Kidney epithelial cell (primary cell): ENCODE measurements around the gene EEF2KMT. TPM values are rescaled to one million over a fixed set of nuclear protein-coding genes. Genes with fewer than 3 reads are reported as not detected.
A peak's percentile ranks its signal among the peaks of the same experiment; 100 is the strongest.
"Not testable (repeated sequence)": the region's sequence is repeated elsewhere in the genome, so short reads cannot be mapped to it uniquely, and the experiment has no call there.

Experiments used
- DNase-seq: peaks from one replicate; pipeline ENCODE4 v3.0.0-alpha.2; 2010; ENCODE audit warnings: low read depth
- H3K27me3 ChIP-seq: 2 replicates; pipeline ENCODE4 v1.6.0; 2011; ENCODE audit warnings: low read length; ENCODE audit not compliant: control insufficient read depth, insufficient read depth
- H3K36me3 ChIP-seq: 2 replicates; pipeline ENCODE4 v1.5.1; 2011; ENCODE audit warnings: low read length; ENCODE audit not compliant: control insufficient read depth, insufficient read depth
- H3K4me3 ChIP-seq: 2 replicates; pipeline ENCODE4 v1.5.1; 2011; ENCODE audit warnings: low read depth, mild to moderate bottlenecking, control low read depth, low read length
- total RNA-seq: library from RNA; depleted of rRNA; stranded (reverse); fragments of >200 nt; gene quantifications from 2 replicates; pipeline ENCODE4 v1.2.3, GENCODE V29; 2015
- TF ChIP-seq, protein P1 (sequence below): IDR thresholded peaks from 2 replicates; pipeline ENCODE4 v1.5.1; 2011; ENCODE audit warnings: mild to moderate bottlenecking, moderate library complexity, low read length, control low read depth, inconsistent platforms; ENCODE audit not compliant: insufficient read depth, poor library complexity, severe bottlenecking

EEF2KMT gene
- total RNA-seq, 1 donor from 2014 or later = 16.8 TPM

GRCh38 chr16:5088936-5089335 is 8.7 kb downstream of the EEF2KMT start:
- not testable (repeated sequence) for H3K4me3 ChIP-seq, H3K36me3 ChIP-seq, H3K27me3 ChIP-seq, DNase-seq

DNA sequence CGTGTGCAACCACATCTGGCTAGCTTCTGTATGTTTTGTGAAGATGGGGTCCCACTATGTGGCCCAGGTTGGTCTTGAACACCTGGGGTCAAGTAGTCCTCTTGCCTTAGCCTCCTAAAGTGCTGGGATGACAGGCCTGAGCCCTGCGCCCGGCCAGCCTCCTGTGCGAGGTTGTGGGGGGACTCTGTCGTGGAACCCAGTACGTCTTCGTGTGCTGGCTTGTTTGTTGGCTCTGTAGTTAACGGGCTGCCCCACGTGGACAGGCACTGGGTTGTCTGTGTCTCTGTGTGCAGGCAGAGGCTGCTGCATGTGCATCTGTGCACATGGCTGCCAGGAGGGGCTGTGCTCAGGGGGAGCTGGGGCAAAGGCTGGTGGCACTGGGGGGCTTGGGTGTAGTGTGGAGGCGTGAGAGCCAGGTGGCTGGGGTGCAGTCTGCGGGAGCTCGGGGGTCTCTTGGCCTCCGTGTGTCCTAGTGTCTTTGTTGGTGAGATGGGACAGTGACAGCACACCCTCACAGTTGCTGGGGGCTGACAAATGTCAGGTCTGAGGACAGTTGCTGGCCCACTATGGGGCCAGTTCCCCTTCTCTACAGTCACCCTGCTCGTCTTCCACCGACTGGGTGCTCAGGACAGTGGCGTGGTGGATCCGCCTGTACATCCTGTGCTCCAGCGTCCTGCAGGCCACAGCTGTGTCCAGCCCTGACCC is 9.4 kb downstream of the EEF2KMT start:
- not testable (repeated sequence) for H3K4me3 ChIP-seq, H3K36me3 ChIP-seq, H3K27me3 ChIP-seq, DNase-seq

DNA sequence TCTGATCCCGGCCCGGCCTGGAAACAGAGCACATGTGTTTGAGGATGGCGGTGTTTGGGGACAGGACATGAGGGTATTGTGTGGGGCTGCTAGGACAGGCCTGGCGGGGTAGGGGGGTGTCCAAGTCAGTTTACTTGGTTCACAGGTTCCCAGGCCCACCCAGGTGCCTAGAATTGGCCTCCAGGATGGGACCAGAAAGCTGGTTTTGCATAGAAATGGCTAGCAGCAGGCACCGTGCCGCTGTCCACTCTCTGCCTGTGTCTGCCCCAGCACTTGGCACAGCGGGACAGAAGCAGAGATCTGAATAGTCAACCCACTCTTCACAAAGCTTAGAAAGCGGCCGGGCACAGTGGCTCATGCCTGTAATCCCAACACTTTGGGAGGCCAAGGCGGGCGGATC is 11.9 kb downstream of the EEF2KMT start:
- DNase-seq, H3K36me3 ChIP-seq, H3K4me3 ChIP-seq, H3K27me3 ChIP-seq: not testable (repeated sequence)

DNA sequence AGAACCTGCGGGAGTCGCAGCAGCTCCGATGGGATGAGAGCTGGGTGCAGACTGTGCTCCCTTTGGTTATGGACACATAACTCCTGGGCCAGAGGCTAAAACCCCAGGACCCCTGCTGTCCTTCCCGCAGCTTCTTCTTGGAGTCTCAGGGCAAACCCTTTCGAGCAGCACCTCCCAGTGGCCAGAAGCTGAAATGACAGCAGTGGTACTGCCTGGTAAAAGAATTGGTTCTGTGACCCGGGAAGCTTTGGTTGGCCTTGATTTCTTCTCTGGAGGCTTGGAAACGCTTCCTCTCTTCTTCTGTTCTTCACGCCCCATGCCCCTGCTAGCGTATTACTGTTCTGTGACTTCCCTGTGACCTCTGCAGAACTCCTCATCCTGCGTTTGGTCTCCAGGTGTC is 12.8 kb downstream of the EEF2KMT start:
- not testable (repeated sequence) for H3K4me3 ChIP-seq, DNase-seq, H3K27me3 ChIP-seq, H3K36me3 ChIP-seq
- TF ChIP-seq, protein P1, sequence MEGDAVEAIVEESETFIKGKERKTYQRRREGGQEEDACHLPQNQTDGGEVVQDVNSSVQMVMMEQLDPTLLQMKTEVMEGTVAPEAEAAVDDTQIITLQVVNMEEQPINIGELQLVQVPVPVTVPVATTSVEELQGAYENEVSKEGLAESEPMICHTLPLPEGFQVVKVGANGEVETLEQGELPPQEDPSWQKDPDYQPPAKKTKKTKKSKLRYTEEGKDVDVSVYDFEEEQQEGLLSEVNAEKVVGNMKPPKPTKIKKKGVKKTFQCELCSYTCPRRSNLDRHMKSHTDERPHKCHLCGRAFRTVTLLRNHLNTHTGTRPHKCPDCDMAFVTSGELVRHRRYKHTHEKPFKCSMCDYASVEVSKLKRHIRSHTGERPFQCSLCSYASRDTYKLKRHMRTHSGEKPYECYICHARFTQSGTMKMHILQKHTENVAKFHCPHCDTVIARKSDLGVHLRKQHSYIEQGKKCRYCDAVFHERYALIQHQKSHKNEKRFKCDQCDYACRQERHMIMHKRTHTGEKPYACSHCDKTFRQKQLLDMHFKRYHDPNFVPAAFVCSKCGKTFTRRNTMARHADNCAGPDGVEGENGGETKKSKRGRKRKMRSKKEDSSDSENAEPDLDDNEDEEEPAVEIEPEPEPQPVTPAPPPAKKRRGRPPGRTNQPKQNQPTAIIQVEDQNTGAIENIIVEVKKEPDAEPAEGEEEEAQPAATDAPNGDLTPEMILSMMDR = peak; percentile 69

DNA sequence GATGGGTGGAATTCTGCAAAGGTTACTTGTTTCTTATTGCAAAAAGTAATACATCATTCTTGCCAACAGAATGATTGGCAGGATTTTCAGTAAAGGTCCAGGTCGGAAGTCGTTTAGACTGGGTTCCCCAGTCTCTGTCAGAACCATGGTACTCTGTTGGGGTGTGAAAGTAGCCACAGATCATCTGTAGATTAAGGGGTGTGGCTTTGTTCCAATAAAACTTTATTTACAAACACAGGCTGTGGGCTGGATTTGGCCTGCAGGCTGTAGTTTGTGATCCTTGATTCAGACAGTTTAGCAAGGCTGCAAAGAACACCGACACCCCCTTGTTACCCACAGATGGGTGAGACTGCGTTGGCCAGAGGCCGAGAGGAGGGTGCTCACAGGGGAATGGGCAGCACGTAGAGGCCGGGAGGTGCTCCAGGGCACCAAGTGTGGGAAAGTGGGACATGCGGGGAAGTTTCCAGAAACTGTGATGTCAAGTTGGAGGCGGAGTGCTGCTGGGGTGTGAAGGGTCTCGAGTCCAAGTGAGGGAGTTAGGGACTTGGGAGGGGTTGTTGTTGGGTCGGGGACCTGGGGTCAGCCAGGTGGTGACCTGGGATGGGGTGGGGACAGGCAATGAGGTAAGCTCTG is 13.4 kb downstream of the EEF2KMT start:
- not testable (repeated sequence) for H3K27me3 ChIP-seq, H3K36me3 ChIP-seq, DNase-seq, H3K4me3 ChIP-seq

DNA sequence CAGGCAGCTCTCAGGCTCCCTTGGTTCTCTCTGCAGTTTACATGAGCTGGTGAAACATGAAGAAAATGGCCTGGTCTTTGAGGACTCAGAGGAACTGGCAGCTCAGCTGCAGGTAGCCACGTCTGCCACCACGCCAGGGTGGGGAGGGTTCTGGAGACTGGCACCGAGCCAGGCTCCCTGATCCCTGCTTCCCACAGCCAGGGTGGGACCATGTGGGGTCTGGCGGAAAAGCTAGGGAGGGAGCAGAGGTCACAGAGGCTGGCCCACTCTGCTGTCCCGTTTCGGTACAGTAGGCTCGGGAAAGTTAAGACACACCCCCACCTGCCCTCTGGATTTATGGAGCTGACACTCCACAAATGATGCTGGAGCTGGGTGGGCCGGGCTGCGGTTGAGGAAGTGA is 13.9 kb downstream of the EEF2KMT start:
- H3K27me3 ChIP-seq, H3K4me3 ChIP-seq, H3K36me3 ChIP-seq, DNase-seq: not testable (repeated sequence)

GRCh38 chr16:5080996-5081395 is 16.6 kb downstream of the EEF2KMT start:
- H3K4me3 ChIP-seq, H3K27me3 ChIP-seq, DNase-seq, H3K36me3 ChIP-seq: not testable (repeated sequence)

DNA sequence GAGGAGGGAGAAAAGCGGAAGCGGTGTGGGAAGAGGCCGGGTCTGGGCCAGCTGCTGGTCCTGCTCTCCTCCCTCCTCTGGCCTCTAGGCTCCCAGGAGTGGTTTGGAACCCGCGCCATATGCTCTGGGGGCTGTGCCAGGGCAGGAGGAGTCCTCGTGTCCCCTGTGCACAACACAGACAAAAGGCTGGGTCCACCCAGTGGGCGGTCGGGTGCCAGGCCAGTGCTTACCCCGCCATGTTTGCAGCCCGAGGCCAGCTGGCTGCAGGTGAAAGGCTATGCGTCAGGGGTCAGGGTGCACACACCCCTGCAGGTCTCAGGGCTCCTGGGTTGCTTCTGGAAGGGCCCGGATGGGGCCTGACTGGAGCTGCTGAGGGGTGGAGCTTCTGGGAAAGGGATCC is 17.1 kb downstream of the EEF2KMT start:
- not testable (repeated sequence) for H3K36me3 ChIP-seq, H3K4me3 ChIP-seq, H3K27me3 ChIP-seq, DNase-seq

GRCh38 chr16:5078626-5079025 is 19.0 kb downstream of the EEF2KMT start:
- no peaks in the 10 kb centered on the region for H3K36me3 ChIP-seq
- TF ChIP-seq, protein P1 = no peak
- DNase-seq = no peak

More at GRCh38 chr16:5078626-5079025, 19.0 kb downstream of the EEF2KMT start:
- H3K4me3 ChIP-seq = no peak overlapping the region
- no peaks in the 10 kb centered on the region for H3K27me3 ChIP-seq
